ENCODE results near the gene CCDC81. TPM values are rescaled to one million over a fixed set of nuclear protein-coding genes. Genes with fewer than 3 reads are reported as not detected.

Gene CCDC81
- total and polyA plus RNA-seq, 8 donors, result 0.28 to 3.3 (median 0.89) TPM; not detected in 4

- Histone ChIP-seq H3K27ac (no peak overlapping the region), H3K4me3 (no peak overlapping the region), H3K4me1 (peaks cover 0 to 5% (median 0%) of the 10 kb centered on the region in 4 donors), H3K36me3 (no peaks in the 10 kb centered on the region), H3K9me3 (no peaks in the 10 kb centered on the region), H3K27me3 (no peaks in the 10 kb centered on the region)
- intact Hi-C loops (cut with DNase I; ENCODE audit: low total_unique reads), result no loop called here
- DNase-seq, result no peak
- WGBS, 5 donors, result 89 to 98% (median 94%) methylated on average over 2 of the region's 2 CpGs
- TF ChIP-seq POLR2A (IDR thresholded peaks at IDR 0.05) (no peak), EP300 (IDR thresholded peaks at IDR 0.05) (no peak), POLR2AphosphoS5 (IDR thresholded peaks at IDR 0.05) (no peak), CTCF (IDR thresholded peaks at IDR 0.05) (no peak)
Measured at GRCh38 chr11:86396396-86396795, 21.7 kb downstream of the CCDC81 start.

GRCh38 chr11:86397351-86397750 lies 22.7 kb downstream of the CCDC81 start:
- no peaks in the 10 kb centered on the region for H3K9me3 ChIP-seq
- intact Hi-C loops (cut with DNase I; ENCODE audit: low total_unique reads), result no loop called here
- no peaks in the 10 kb centered on the region for H3K27me3 ChIP-seq
- peaks cover 0 to 5% (median 0%) of the 10 kb centered on the region in 4 donors for H3K4me1 ChIP-seq
- no peak overlapping the region for H3K27ac ChIP-seq
- TF ChIP-seq EP300 (IDR thresholded peaks at IDR 0.05), result no peak
- no peak for TF ChIP-seq CTCF (IDR thresholded peaks at IDR 0.05)
- no peak for TF ChIP-seq POLR2A (IDR thresholded peaks at IDR 0.05)
- no peak for TF ChIP-seq POLR2AphosphoS5 (IDR thresholded peaks at IDR 0.05)
- H3K36me3 ChIP-seq, result no peaks in the 10 kb centered on the region
- no peak for DNase-seq
- no peak overlapping the region for H3K4me3 ChIP-seq

- no peaks in the 10 kb centered on the region for H3K27me3 ChIP-seq
- 94 to 97% (median 95%) methylated on average over 3 of the region's 3 CpGs for WGBS, 5 donors
- no peaks in the 10 kb centered on the region for H3K36me3 ChIP-seq
- no peak for DNase-seq
- H3K4me1 ChIP-seq, result peaks cover 0 to 5% (median 0%) of the 10 kb centered on the region in 4 donors
- no peak overlapping the region for H3K4me3 ChIP-seq
- no peak overlapping the region for H3K27ac ChIP-seq
- no peaks in the 10 kb centered on the region for H3K9me3 ChIP-seq
- intact Hi-C loops (cut with DNase I; ENCODE audit: low total_unique reads), result no loop called here
- TF ChIP-seq POLR2AphosphoS5 (IDR thresholded peaks at IDR 0.05) (no peak), POLR2A (IDR thresholded peaks at IDR 0.05) (no peak), CTCF (IDR thresholded peaks at IDR 0.05) (no peak), EP300 (IDR thresholded peaks at IDR 0.05) (no peak)
Measured at GRCh38 chr11:86398106-86398505, 23.4 kb downstream of the CCDC81 start.

GRCh38 chr11:86403458-86403857 lies 28.8 kb downstream of the CCDC81 start:
- 53 to 74% (median 60%) methylated on average over 1 of the region's 1 CpG for WGBS, 5 donors
- H3K9me3 ChIP-seq, result no peaks in the 10 kb centered on the region
- intact Hi-C loops (cut with DNase I; ENCODE audit: low total_unique reads), result no loop called here

More at GRCh38 chr11:86403458-86403857, 28.8 kb downstream of the CCDC81 start:
- H3K4me3 ChIP-seq, result no peak overlapping the region
- no peak overlapping the region for H3K27ac ChIP-seq
- no peaks in the 10 kb centered on the region for H3K36me3 ChIP-seq
- no peaks in the 10 kb centered on the region for H3K27me3 ChIP-seq
- TF ChIP-seq POLR2A (IDR thresholded peaks at IDR 0.05) (no peak), POLR2AphosphoS5 (IDR thresholded peaks at IDR 0.05) (no peak), CTCF (IDR thresholded peaks at IDR 0.05) (no peak), EP300 (IDR thresholded peaks at IDR 0.05) (no peak)
- no peaks in the 10 kb centered on the region for H3K4me1 ChIP-seq
- DNase-seq, result no peak
